T follicular helper cell (primary cell): ENCODE measurements around the gene SCG2.

Source experiments
- DNase-seq: peaks from one replicate; pipeline ENCODE4 v3.0.0-alpha.2; 2020; ENCODE audit warnings: low read depth
- total RNA-seq, 2 experiments: gene quantifications; one replicate each; lab custom pipeline; 2026; lab: John Stamatoyannopoulos, UW

The SCG2 gene, protein sequence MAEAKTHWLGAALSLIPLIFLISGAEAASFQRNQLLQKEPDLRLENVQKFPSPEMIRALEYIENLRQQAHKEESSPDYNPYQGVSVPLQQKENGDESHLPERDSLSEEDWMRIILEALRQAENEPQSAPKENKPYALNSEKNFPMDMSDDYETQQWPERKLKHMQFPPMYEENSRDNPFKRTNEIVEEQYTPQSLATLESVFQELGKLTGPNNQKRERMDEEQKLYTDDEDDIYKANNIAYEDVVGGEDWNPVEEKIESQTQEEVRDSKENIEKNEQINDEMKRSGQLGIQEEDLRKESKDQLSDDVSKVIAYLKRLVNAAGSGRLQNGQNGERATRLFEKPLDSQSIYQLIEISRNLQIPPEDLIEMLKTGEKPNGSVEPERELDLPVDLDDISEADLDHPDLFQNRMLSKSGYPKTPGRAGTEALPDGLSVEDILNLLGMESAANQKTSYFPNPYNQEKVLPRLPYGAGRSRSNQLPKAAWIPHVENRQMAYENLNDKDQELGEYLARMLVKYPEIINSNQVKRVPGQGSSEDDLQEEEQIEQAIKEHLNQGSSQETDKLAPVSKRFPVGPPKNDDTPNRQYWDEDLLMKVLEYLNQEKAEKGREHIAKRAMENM
- 0 to 0.06 reads per million in 2 experiments for total RNA-seq

DNA sequence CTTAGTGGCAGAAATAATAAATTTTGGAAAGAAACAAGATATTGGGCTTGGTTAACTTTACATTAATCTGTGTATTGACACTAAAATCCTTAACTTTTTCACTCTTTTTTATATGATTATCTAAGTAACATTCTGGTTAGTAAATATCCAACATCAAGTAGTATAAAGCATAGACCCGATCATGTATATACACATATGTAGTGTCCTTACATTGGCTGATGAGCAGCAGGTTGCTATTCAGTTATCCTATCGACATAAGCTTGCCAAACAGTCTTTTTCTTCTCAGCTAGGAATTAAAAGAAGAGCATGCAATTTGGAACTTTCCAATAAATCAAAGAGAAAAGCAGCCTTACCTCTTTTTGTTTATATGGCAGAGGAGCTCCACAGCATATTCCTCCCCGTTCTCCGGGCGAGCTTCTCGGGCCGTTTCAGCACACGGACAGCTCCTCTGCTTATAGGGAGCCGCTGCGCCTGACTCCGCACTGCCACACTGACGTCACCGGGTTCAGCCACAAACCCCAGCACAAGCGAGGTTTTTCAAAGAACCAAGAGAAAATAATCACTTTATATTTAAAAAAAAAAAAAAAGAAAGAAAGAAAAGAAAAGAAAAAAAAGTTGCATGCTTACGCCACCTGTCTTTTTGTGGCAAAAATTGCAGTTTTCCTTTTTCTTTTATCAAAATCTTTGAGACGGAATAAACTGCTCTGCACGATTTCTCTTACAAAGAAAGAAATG lies at the start of gene SCG2:
TSS of gene SCG2 (minus strand) at position 430 of the 735 bp plus-strand sequence. CDS start 3,079 bp downstream, outside the sequence.
- DNase-seq, result no peak

- no peak for DNase-seq
These were observed 47.7 kb upstream of the SCG2 start for GRCh38 chr2:223649554-223650533.

GRCh38 chr2:223648755-223649154 lies 46.6 kb upstream of the SCG2 start:
- DNase-seq, result no peak

- no peak for DNase-seq
These were observed 45.2 kb upstream of the SCG2 start for GRCh38 chr2:223647258-223647952.

DNA sequence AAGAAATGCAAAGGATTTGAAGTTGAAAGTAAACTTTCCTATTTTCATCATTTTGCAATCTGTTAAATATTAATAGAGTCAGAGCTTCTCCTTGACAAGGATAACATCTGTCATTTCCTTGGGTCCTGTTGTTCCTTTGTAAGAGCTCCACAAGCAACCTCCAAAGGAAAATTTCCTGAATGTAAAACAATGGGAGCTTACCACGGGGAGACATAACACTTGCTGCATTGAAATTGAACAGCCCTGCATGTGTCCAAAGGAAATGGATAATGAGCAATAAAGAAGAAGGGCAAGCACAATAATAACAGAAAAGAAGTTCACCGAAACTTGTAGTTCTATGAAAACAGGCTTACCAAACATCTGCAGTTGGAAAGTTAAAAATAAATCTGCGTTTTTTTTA lies 42.0 kb upstream of the SCG2 start:
- DNase-seq, result no peak

DNA sequence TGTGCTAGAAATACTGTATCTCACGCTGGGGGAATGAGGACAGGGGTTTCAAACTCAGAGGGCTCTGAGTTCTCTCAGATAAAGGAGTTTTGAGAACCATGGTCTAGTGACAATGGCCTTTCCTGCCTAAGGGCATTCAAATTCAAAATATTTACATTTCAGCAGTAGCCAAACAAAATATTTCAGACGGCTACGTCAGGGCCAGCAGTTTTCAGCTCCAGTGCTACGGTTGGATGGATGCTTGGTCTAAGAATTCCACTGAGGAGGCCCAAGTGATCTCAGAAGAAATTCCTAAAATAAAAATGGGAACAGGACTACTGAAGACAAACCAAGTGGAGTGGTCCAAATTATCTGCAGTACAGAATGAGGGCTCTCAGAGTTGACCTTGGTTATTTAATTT lies 41.1 kb upstream of the SCG2 start:
- no peak for DNase-seq

- DNase-seq, result no peak
These were observed 40.3 kb upstream of the SCG2 start for GRCh38 chr2:223642506-223642905.

DNA sequence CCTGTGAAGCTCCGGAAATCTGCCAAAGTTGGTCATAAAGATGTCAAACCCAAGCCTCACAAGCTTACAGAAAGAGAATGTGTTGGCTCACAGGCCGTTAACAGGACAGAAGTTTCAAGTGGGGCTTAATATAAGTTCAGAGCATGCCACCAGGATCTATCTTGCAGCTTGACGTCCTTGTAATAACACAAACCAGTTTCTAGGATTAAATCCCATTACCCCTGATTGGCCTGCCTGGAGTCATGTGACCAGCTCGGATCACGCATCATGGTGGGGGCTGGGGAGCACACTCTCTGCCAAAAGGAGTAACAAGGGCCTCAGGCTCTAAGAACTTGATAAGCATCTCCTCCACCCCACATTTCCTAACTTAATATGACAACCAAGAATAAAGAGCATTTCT lies 38.9 kb upstream of the SCG2 start:
- DNase-seq, result no peak

DNA sequence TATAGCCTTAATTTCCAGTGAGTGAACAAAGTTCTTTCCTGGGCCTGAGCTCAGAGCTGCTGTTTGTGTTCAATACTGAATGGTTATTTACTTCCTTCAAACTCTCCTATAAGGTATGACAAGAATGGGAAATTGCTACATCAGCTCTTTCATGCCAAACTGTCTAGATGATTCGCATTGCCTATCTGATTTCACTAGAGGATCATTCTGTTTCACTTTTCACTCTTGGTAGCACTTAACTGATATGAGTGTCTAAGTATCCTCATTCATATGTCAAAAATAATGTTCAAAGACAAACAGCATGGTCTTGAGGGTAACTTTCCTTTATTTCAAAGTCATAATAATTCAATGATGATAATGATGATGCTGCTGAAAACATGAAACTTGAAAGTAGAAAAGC lies 32.9 kb upstream of the SCG2 start:
- DNase-seq, result no peak

GRCh38 chr2:223634238-223634637 lies 32.1 kb upstream of the SCG2 start:
- no peak for DNase-seq

DNA sequence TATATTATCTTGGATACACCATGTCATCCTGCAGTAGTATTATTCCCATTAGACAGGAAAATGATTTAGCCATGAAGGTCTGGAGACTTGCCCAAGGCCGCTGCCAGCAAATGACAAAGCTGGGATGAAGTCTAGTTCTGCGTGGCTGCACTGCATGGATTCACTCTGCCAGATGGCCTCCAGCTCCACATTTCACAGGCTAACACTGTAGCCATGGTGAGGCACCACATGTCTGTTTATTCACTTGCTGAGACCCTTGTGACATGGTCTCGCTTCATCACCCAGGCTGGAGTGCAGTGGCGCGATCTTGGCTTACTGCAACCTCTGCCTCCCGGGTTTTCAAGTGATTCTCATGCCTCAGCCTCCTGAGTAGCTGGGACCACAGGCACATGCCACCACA lies 31.5 kb upstream of the SCG2 start:
- no peak for DNase-seq

DNA sequence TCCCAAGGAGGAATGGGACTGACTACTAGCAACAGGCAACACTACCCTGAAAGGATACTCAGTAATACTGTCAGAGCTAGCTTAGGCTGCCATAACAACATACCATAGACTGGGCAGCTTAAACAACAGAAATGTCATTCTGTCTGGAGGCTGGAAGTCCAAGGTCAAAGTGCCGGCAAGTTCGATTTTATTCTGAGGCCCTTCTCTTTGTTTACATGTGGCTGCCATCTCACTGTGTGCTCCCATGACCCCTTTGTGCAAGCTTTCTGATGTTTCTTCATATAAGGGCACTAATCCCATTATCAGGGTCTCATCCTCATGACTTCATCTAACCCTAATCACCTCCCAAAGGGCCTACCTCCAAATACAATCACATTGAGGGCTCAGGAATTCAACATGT lies 30.7 kb upstream of the SCG2 start:
- DNase-seq, result no peak

GRCh38 chr2:223626716-223627115 lies 24.6 kb upstream of the SCG2 start:
- no peak for DNase-seq

DNA sequence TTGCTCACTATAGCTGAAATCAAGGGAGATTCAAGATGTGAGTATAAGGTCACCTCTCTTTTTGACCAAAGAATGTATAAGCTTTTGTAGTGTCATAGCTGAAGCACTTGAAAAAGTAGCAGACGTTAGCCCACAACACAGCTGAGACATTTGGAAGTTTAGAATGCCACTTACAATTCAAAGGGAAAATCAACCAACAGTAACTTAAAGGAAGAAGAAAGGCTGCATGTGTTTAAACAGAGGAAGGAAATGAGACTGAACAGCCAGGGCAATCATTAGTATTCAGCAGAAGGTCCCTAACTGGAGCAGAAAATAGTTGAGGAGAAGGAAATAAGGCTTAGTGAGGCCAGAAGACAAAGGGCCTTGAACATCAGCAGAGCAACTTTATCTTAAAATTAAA lies 23.5 kb upstream of the SCG2 start:
- DNase-seq, result no peak

DNA sequence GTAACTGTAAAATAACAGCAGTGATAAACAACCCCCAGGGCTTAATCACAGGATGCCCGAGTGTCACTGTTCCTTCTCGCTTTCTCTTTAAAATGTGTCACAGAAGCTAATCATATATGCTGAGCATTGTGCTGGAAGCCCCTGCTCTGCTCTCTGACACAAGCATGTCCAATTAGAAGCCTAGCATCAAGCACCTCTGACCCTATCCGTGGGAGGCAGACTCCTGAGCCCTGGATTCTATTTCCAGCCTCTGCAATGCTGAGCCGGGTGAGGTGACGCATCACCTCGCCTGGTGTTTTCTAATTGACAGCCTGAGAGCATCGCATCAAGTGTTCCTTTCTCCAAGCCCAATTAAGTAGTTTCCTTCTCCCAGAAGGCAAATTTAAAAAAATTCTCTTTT lies 19.7 kb upstream of the SCG2 start:
- no peak for DNase-seq

GRCh38 chr2:223619486-223620129 lies 17.4 kb upstream of the SCG2 start:
- DNase-seq, result no peak

GRCh38 chr2:223618172-223619035 lies 16.2 kb upstream of the SCG2 start:
- no peak for DNase-seq

DNA sequence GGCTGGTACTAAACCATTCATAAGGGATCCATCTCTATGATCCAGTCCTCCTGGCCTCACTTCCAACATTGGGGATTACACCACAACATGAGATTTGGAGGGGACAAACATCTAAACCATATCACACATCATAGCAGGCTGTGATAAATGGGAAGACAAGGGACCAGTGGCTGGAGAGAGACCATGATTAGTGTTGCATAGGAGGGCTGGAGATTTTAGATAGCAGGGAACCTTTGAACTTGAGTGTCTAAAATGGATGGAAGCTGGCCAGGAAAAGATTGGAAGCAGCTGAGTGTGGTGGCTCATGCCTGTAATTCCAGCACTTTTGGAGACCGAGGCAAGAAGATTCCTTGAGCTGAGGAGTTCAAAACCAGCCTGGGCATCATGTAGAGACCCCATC lies 12.4 kb upstream of the SCG2 start:
- DNase-seq, result no peak
